ENCODE data around the gene RTN4.

GRCh38 chr2:54966837-54967236, 83.4 kb downstream of the RTN4 start:
- TF ChIP-seq CTCF (IDR thresholded peaks at IDR 0.05 in 4 of 5, conservative IDR thresholded peaks at IDR 0.05 in 1 of 5), result no peak
- TF ChIP-seq POLR2A (IDR thresholded peaks at IDR 0.05), result no peak

Measured in gastrocnemius medialis (tissue), 4 donors.